ENCODE measurements around the gene GATA3.

Gene GATA3

DNA sequence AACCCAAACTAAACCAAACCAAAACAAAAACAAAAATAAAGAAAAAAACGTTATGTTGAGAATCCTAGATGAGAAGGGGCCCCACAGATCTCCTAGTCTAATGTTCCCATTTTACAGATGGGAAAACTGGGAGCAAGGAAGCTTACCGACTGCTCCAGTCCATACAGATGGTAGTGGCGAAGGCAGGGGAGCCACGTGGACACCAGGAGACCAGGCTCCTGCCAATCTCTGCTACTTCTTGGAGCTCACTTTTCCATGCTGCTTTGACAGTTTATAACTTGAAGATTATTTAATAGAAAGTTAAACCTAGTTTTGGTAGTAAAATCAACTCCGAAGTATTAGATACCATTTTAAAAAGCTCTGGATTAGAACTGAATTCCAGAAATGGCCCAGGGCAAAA lies 62.0 kb downstream of the GATA3 start:
- no peak for DNase-seq (ENCODE audit: low read depth in 2 of 2)
- no peak overlapping the region for H3K4me3 ChIP-seq (replicated peaks in 1 of 2; ENCODE audit: low read depth in 2 of 2, low read length in 2 of 2)
- TF ChIP-seq, protein P1, sequence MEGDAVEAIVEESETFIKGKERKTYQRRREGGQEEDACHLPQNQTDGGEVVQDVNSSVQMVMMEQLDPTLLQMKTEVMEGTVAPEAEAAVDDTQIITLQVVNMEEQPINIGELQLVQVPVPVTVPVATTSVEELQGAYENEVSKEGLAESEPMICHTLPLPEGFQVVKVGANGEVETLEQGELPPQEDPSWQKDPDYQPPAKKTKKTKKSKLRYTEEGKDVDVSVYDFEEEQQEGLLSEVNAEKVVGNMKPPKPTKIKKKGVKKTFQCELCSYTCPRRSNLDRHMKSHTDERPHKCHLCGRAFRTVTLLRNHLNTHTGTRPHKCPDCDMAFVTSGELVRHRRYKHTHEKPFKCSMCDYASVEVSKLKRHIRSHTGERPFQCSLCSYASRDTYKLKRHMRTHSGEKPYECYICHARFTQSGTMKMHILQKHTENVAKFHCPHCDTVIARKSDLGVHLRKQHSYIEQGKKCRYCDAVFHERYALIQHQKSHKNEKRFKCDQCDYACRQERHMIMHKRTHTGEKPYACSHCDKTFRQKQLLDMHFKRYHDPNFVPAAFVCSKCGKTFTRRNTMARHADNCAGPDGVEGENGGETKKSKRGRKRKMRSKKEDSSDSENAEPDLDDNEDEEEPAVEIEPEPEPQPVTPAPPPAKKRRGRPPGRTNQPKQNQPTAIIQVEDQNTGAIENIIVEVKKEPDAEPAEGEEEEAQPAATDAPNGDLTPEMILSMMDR (IDR thresholded peaks at IDR 0.05; ENCODE audit: low read depth, low read length) = no peak

DNA sequence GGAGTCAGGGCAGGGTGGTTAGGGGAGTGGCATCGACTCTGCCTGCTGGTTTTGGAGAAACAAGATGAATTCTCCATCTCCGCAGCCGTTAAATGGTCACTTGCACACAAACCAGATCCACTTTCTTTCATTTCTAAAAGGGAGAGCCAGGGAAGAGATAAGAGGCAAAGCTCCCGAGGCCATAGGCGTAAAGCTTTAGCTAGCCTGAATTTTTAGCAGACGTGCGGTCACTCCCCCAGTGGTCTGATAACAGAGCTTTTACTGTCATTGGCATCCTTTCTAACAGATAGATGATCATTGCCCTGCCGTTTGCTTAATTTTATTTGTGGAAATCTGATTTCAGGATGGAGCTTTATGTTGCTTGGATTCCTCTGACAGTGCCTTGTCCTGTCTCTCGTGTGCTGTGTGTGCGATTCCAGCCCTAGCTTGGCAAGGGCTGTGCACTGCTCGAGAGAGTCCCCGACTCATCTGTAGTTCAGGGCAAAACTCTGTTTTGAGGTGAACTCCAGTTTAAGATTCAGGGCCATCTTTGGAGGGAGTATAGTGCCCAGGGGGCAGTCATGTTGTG lies 62.5 kb downstream of the GATA3 start:
- no peak for DNase-seq (ENCODE audit: low read depth in 2 of 2)
- TF ChIP-seq, protein P1 (IDR thresholded peaks at IDR 0.05; ENCODE audit: low read depth, low read length) = no peak
- H3K4me3 ChIP-seq (replicated peaks in 1 of 2; ENCODE audit: low read depth in 2 of 2, low read length in 2 of 2) = no peak overlapping the region

DNA sequence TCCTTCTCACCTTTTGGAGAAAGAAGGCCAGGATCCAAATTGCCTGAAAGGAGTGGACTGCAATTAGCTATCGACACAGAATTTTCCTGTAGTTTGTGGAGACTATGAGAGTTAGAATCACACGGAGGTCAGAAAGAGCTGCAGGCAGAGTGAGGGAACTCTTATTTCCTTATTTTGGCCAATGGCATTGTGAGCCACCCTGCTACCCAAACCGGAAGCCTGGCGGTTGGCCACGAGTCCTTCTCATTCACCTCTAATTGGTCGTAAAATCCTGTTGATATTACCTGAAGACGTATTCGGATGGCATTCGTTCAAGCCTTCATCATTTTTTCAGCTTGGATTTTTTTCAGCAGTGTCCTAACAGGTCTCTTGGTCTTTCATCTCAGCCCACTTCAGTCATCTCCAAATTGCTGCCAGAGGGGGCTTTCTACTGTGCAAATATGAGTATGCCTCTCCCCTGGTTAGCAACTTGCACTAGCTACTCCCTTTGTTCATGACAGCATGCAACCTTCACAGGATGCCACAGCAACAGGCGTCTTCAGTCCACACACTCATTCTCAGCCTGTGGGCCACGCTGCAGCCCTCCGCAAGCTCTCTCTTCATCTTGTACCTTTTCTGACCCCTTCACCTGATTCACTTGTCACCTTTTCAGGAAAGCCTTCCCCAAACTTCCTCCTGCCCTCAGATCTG lies 66.9 kb downstream of the GATA3 start:
- TF ChIP-seq, protein P1 (IDR thresholded peaks at IDR 0.05; ENCODE audit: low read depth, low read length) = no peak
- H3K4me3 ChIP-seq (replicated peaks in 1 of 2; ENCODE audit: low read depth in 2 of 2, low read length in 2 of 2) = no peak overlapping the region
- no peak for DNase-seq (ENCODE audit: low read depth in 2 of 2)

DNA sequence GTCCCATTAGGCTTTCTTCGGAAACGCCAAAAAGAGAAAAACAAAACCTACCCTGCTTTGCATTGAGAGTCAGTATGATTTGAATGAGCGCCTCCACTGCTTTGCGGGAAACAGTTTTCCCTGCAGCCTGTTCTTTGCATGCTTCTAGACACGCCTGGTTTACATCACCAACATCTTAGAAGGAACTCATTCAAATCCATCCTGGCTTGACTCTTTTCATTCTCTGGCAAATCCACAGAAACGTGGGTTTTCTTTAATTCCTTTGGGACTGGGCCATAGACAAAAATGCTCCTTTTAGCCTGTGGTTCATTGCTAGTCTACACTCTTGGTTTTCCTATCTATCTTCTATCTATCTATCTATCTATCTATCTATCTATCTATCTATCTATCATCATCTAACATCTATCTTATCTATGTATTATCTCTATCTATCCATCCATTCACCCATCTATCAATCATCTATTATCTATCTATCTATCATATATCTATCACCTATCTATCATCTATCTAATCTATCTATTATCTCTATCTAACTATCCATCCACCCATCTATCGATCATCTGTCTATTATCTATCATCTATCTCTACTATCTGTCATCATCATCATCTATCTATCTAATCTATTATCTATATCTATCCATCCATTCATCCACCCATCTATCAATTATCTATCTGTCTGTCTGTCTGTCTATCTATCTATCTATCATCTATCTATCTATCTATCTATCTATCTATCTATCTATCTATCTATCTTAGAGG lies 68.3 kb downstream of the GATA3 start:
- no peak for DNase-seq (ENCODE audit: low read depth in 2 of 2)
- H3K4me3 ChIP-seq (replicated peaks in 1 of 2; ENCODE audit: low read depth in 2 of 2, low read length in 2 of 2) = no peak overlapping the region
- TF ChIP-seq, protein P1 (IDR thresholded peaks at IDR 0.05; ENCODE audit: low read depth, low read length) = no peak

DNA sequence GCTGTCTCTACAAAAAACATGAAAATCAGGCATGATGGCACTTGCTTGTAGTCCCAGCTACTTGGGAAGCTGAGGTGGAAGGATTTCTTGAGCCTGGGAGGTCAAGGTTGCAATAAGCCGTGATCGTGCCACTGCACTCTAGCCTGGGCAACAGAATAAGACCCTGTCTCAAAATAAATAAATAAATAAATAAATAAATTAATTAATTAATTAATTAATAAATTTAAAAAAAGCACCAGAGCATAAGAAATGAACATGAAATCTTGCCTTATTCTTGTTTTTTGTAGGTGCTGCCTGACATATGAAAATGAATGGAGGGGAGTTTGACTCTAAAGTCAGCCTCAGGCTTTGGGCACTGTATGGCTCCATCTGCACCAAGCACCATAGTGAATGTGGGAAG lies 69.9 kb downstream of the GATA3 start:
- no peak for DNase-seq (ENCODE audit: low read depth in 2 of 2)
- TF ChIP-seq, protein P1 (IDR thresholded peaks at IDR 0.05; ENCODE audit: low read depth, low read length) = no peak
- H3K4me3 ChIP-seq (replicated peaks in 1 of 2; ENCODE audit: low read depth in 2 of 2, low read length in 2 of 2) = no peak overlapping the region

Measured in cardiac fibroblast (primary cell).